Esophagus muscularis mucosa (tissue), 4 donors: ENCODE results near the gene TNNT3.

Experiments used
- CTCF ChIP-seq, 3 experiments: fragments of 200-600 bp in 2 of 3; fragments of 450-650 bp in 1 of 3; sonication (generic) in 2 of 3; IDR thresholded peaks; one replicate each; pipeline ENCODE4 v1.5.1; 2017 to 2019; ENCODE audit warnings: antibody characterized with exemption in 3 of 3, mild to moderate bottlenecking in 2 of 3, moderate library complexity in 1 of 3
- EP300 ChIP-seq: sonication (generic); formaldehyde crosslinking; IDR thresholded peaks from one replicate; pipeline ENCODE4 v1.6.1; 2017; ENCODE audit warnings: antibody characterized with exemption
- POLR2A ChIP-seq: fragments of 450-650 bp; IDR thresholded peaks from one replicate; pipeline ENCODE4 v1.6.1; 2017; ENCODE audit warnings: antibody characterized with exemption, moderate library complexity, mild to moderate bottlenecking, low read depth

DNA sequence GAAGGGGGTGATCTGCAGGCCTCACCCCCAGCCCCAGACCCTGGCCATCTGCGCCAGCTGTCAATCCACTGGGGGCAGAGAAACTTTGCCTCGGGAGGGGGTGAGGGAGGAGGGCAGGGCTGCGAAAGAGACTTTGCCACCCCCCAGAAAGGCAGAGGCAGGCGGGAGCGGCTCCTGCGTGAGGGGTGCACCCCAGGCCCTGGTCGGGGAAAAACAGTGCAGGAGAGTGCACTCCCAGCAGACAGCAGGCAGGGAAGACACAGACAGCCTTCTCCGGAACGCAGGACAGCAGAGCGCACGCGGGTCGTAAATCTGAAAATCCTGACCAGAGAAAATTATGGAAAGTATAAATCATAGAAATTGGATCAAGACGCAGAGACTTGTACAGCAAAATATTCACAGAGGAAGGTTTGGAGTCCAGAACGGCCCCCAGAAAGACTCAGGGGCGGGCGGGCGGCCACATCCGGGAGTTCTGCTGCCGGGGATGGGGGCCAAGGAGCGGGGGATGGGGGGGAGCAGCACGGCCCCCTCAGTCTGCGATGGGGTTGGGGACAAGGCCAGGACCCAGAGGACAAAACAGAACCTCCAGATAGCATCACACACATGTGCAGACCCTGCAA lies 19.6 kb downstream of the TNNT3 start:
- TF ChIP-seq EP300 = no peak
- no peak for TF ChIP-seq CTCF (IDR thresholded peaks at IDR 0.05)
- TF ChIP-seq POLR2A = no peak
